K562 (cell line): ENCODE data around the gene EIF2S2. TPM values are rescaled to one million over a fixed set of nuclear protein-coding genes. Genes with fewer than 3 reads are reported as not detected.

Experiments used
- ATAC-seq: fragments of 200-7000 bp; cut with Tn5 transposase; 3 replicates; pipeline ENCODE4 v1.9.1; 2020; ENCODE audit warnings: moderate library complexity
- BruUV-seq: library from RNA; stranded (reverse); fragments of 400-500 nt; replicated peaks from 2 replicates; lab custom pipeline; 2021; lab: Mats Ljungman, UMichigan
- CTCF ChIA-PET: fragments of 300-600 bp; formaldehyde crosslinking; extraction: SDS; loops from one replicate; lab custom pipeline; 2021; ENCODE audit warnings: low intra/inter-chr PET ratio; lab: Yijun Ruan, JAX
- POLR2A ChIA-PET: fragments of 300-600, 350-650 bp; sonication (Branson Sonifier 250); formaldehyde crosslinking; extraction: SDS; loops from one replicate; lab custom pipeline; 2021; ENCODE audit warnings: antibody characterized with exemption, inconsistent platforms; lab: Yijun Ruan, JAX
- DNase-seq, 4 experiments: peaks; one replicate each; pipeline versions ENCODE4 v3.0.0 to v3.0.0-alpha.2; 2011 to 2018; ENCODE audit warnings: low spot score in 3 of 4, mixed read lengths in 3 of 4; ENCODE audit errors: extremely low read depth in 1 of 4
- FAIRE-seq: peaks from 2 replicates; lab custom pipeline; 2011; peaks lifted over from hg19 to GRCh38; lab: Jason Lieb, UNC
- H2AFZ ChIP-seq: 2 replicates; pipeline ENCODE4 v1.6.0; 2011; ENCODE audit warnings: low read depth, low read length, control low read depth, inconsistent platforms
- H3K27ac ChIP-seq: fragments of 200-600 bp; 3 replicates; pipeline ENCODE4 v1.8.0; 2011; ENCODE audit warnings: low read depth, mild to moderate bottlenecking, control low read depth, inconsistent platforms, low read length, moderate library complexity, mixed read lengths; ENCODE audit errors: extremely low read depth
- H3K27me3 ChIP-seq, 2 experiments: fragments of 300-600 bp in 1 of 2; 2 replicates in 1 of 2; 3 replicates in 1 of 2; pipeline versions ENCODE4 v1.6.0 to v1.8.0; 2011; ENCODE audit warnings: inconsistent platforms in 2 of 2, low read length in 2 of 2, mild to moderate bottlenecking in 1 of 2, mixed read lengths in 1 of 2, moderate library complexity in 1 of 2; ENCODE audit not compliant: control insufficient read depth in 2 of 2, insufficient read depth in 2 of 2
- H3K36me3 ChIP-seq: fragments of 300-600 bp; 3 replicates; pipeline ENCODE4 v1.8.0; 2011; ENCODE audit warnings: mild to moderate bottlenecking, low read length, inconsistent platforms; ENCODE audit not compliant: control insufficient read depth, insufficient read depth
- H3K4me1 ChIP-seq, 2 experiments: fragments of 200-600 bp in 1 of 2; replicated peaks in 1 of 2; 2 replicates in 1 of 2; 3 replicates in 1 of 2; pipeline versions ENCODE4 v1.5.1 to v1.8.0; 2011; ENCODE audit warnings: inconsistent platforms in 2 of 2, low read length in 2 of 2, mild to moderate bottlenecking in 1 of 2, mixed read lengths in 1 of 2, moderate library complexity in 1 of 2; ENCODE audit not compliant: control insufficient read depth in 2 of 2, insufficient read depth in 2 of 2
- H3K4me2 ChIP-seq: 2 replicates; pipeline ENCODE4 v1.6.1; 2011; ENCODE audit warnings: low read length, control low read depth, inconsistent platforms, mixed read lengths; ENCODE audit not compliant: insufficient read depth
- H3K4me3 ChIP-seq: fragments of 200-600 bp; sonication (generic), shearing (Covaris generic); 2 replicates; pipeline ENCODE4 v1.5.1; 2016; ENCODE audit warnings: control low read depth, inconsistent platforms
- H3K79me2 ChIP-seq: fragments of 200-600 bp; 3 replicates; pipeline ENCODE4 v1.8.0; 2011; ENCODE audit warnings: low read length, inconsistent platforms; ENCODE audit not compliant: control insufficient read depth, insufficient read depth
- H3K9ac ChIP-seq, 2 experiments: 2 replicates each; pipeline versions ENCODE4 v1.6.0 to v1.6.1; 2011; ENCODE audit warnings: low read depth in 2 of 2, low read length in 2 of 2, control low read depth in 1 of 2, inconsistent platforms in 1 of 2, mild to moderate bottlenecking in 1 of 2, mixed read lengths in 1 of 2; ENCODE audit not compliant: insufficient read depth in 1 of 2
- H3K9me1 ChIP-seq: one replicate; pipeline ENCODE4 v1.6.0; 2011; ENCODE audit warnings: inconsistent platforms, mild to moderate bottlenecking, low read length, moderate library complexity; ENCODE audit not compliant: control insufficient read depth, insufficient read depth
- H3K9me3 ChIP-seq: replicated peaks from 2 replicates; pipeline ENCODE4 v1.5.1; 2011; ENCODE audit warnings: low read depth, low read length, inconsistent platforms; ENCODE audit not compliant: control insufficient read depth, insufficient read depth
- H4K20me1 ChIP-seq: replicated peaks from 2 replicates; pipeline ENCODE4 v1.6.1; 2011; ENCODE audit warnings: low read length, inconsistent platforms, mixed read lengths; ENCODE audit not compliant: control insufficient read depth, insufficient read depth
- ARID3A ChIP-seq: IDR thresholded peaks from 2 replicates; pipeline ENCODE4 v1.6.1; 2012; ENCODE audit warnings: low read depth, low read length, improper control_type of control experiment, borderline replicate concordance
- CEBPG ChIP-seq, 3 experiments: fragments of 200-800 bp in 1 of 3; sonication (Bioruptor generic) in 1 of 3; sonication (generic) in 1 of 3; formaldehyde crosslinking in 1 of 3; IDR thresholded peaks in 2 of 3; conservative IDR thresholded peaks in 1 of 3; 2 replicates each; pipeline versions ENCODE4 v1.6.1 to v1.8.0; 2016 to 2022; ENCODE audit warnings: missing compliant biosample characterization in 2 of 3, missing genetic modification characterization in 2 of 3, mild to moderate bottlenecking in 1 of 3, missing genetic modification reagents in 1 of 3
- MCM3 ChIP-seq: fragments of 450-650 bp; IDR thresholded peaks from 2 replicates; pipeline ENCODE4 v1.6.1; 2016
- PML ChIP-seq: IDR thresholded peaks from 2 replicates; pipeline ENCODE4 v1.6.1; 2012; ENCODE audit warnings: low read length, inconsistent platforms
- RBM25 ChIP-seq: fragments of 200-400 bp; formaldehyde crosslinking; IDR thresholded peaks from 2 replicates; pipeline ENCODE4 v1.6.1; 2018; ENCODE audit warnings: low read length, low read depth, moderate library complexity; ENCODE audit not compliant: severe bottlenecking
- SPI1 ChIP-seq: IDR thresholded peaks from 2 replicates; pipeline ENCODE4 v1.6.1; 2011; ENCODE audit warnings: low read depth, low read length, control low read depth, borderline replicate concordance
- ZFPM2 ChIP-seq: fragments of 250-450 bp; sonication (Bioruptor Pico); IDR thresholded peaks from 2 replicates; pipeline ENCODE4 v1.5.1; 2022; ENCODE audit warnings: mild to moderate bottlenecking
- ZNF121 ChIP-seq: sonication (generic); formaldehyde crosslinking; conservative IDR thresholded peaks from 2 replicates; pipeline ENCODE4 v1.8.0; 2022; ENCODE audit warnings: missing genetic modification reagents
- ZNF277 ChIP-seq: fragments of 250-450 bp; sonication (Bioruptor Pico); IDR thresholded peaks from 2 replicates; pipeline ENCODE4 v1.8.0; 2022; ENCODE audit warnings: inconsistent platforms, mild to moderate bottlenecking, moderate library complexity, borderline replicate concordance
- ZNF780A ChIP-seq: fragments of 250-450 bp; sonication (Bioruptor Pico); IDR thresholded peaks from 2 replicates; pipeline ENCODE4 v1.5.0; 2021; ENCODE audit warnings: mild to moderate bottlenecking
- WGBS: fragments of 100-300 bp; shearing (Covaris generic); methylation state at CpG from one replicate; pipeline ENCODE4 v1.1.6; 2016; ENCODE audit warnings: low coverage, mixed read lengths; ENCODE audit not compliant: insufficient coverage; ENCODE audit errors: missing lambda C conversion rate; 5-methylcytosine and 5-hydroxymethylcytosine counted together
- in situ Hi-C: fragments of 300-500 bp; cut with MboI; formaldehyde crosslinking; loops from 4 replicates; pipeline ENCODE4 v1.15.0; 2018; ENCODE audit warnings: inconsistent platforms, mixed read lengths
- intact Hi-C: fragments of 100-400 bp; cut with micrococcal nuclease; formaldehyde crosslinking; loops from 2 replicates; pipeline ENCODE4 v1.14.2; 2022
- polyA plus RNA-seq, 8 experiments: library from polyadenylated mRNA; depleted of rRNA in 4 of 8; stranded (reverse) in 5 of 8; unstranded in 3 of 8; fragments of >200 nt; fragmentation: Nextera tagmentation in 2 of 8; fragmentation: Illumina TruSeq in 1 of 8; extraction: Ambion mirVana in 2 of 8; extraction: Trizol in 1 of 8; gene quantifications; 2 replicates each; pipeline versions ENCODE4 v1.2.1 to v1.2.3, GENCODE V29; 2011 to 2014; ENCODE audit warnings: inconsistent platforms in 1 of 8, missing spikeins in 1 of 8
- total RNA-seq, 7 experiments: library from RNA; depleted of rRNA in 6 of 7; stranded (reverse); fragments of >200 nt in 6 of 7; fragmentation: Illumina TruSeq in 2 of 7; extraction: Trizol in 2 of 7; gene quantifications; 2 replicates each; pipeline versions ENCODE4 v1.2.1 to v1.2.3, GENCODE V29; 2011 to 2021; ENCODE audit warnings: low replicate concordance in 1 of 7

The EIF2S2 gene
- total and polyA plus RNA-seq, 9 of the 15 experiments (the other 6 are each of a cell fraction or from before 2014, with no cell fraction given), result 79.7 to 220 (median 154) TPM

- 0% methylated on average over 1 of the region's 1 CpG for WGBS
- no peak for DNase-seq
- no peaks in the 10 kb centered on the region for H3K9me3 ChIP-seq
- H3K9ac ChIP-seq, result no peak overlapping the region
- FAIRE-seq, result no peak
- peak; percentile 64; the same call in 1 of the 2 replicates for TF ChIP-seq SPI1
- TF ChIP-seq ZNF277 (CRISPR knock-in tag), result no peak
- H3K27ac ChIP-seq, result no peak overlapping the region
- H3K4me3 ChIP-seq, result no peak overlapping the region
- H3K36me3 ChIP-seq, result no peaks in the 10 kb centered on the region
- no peak for ATAC-seq
- no peak overlapping the region for H3K4me2 ChIP-seq
- no peaks in the 10 kb centered on the region for H3K9me1 ChIP-seq
- ChIA-PET CTCF (no interaction called here), POLR2A (no interaction called here)
- H4K20me1 ChIP-seq, result no peaks in the 10 kb centered on the region
- H3K4me1 ChIP-seq, result peaks cover 4 to 6% of the 10 kb centered on the region in 2 experiments; a peak in 2 of 5 replicates
- H3K79me2 ChIP-seq, result no peaks in the 10 kb centered on the region
- in situ Hi-C loops (no loop called here), intact Hi-C loops (loop anchor here (1.0 kb wide), 1 partner anchor 48 kb away; no protein-coding TSS in a partner anchor)
- no peak overlapping the region for H2AFZ ChIP-seq
- BruUV-seq, result no TSS peak
- H3K27me3 ChIP-seq, result no peaks in the 10 kb centered on the region
These were observed 30.1 kb upstream of the EIF2S2 start for GRCh38 chr20:34142121-34142520.

GRCh38 chr20:34141293-34141692, 29.2 kb upstream of the EIF2S2 start:
- ChIA-PET POLR2A (no interaction called here), CTCF (no interaction called here)
- in situ Hi-C loops, result no loop called here
- no peaks in the 10 kb centered on the region for H4K20me1 ChIP-seq
- no peak overlapping the region for H2AFZ ChIP-seq
- H3K27ac ChIP-seq, result no peak overlapping the region
- TF ChIP-seq MCM3, result no peak
- TF ChIP-seq PML, result no peak
- TF ChIP-seq ARID3A, result no peak
- no peak for TF ChIP-seq CEBPG (CRISPR knock-in tag; IDR thresholded peaks at IDR 0.05)
- peak; percentile 25 to 26; a peak in 1 of 4 replicates for TF ChIP-seq CEBPG (tag; conservative IDR thresholded peaks at IDR 0.05 in 1 of 2, IDR thresholded peaks at IDR 0.05 in 1 of 2)
- peak; percentile 57 for TF ChIP-seq RBM25
- no peak for TF ChIP-seq ZNF780A (CRISPR knock-in tag)
- no peak for TF ChIP-seq ZFPM2 (CRISPR knock-in tag)
- peak; percentile 56 for TF ChIP-seq ZNF121 (CRISPR knock-in tag)
- no TSS peak for BruUV-seq
- H3K9me3 ChIP-seq, result no peaks in the 10 kb centered on the region
- WGBS, result 6% methylated on average over 2 of the region's 2 CpGs
- DNase-seq, result no peak
- no peak overlapping the region for H3K4me3 ChIP-seq
- FAIRE-seq, result no peak
- no peak for ATAC-seq
- no peaks in the 10 kb centered on the region for H3K79me2 ChIP-seq
- H3K4me2 ChIP-seq, result no peak overlapping the region
- H3K9ac ChIP-seq, result no peak overlapping the region
- no peaks in the 10 kb centered on the region for H3K36me3 ChIP-seq
- H3K9me1 ChIP-seq, result no peaks in the 10 kb centered on the region
- H3K4me1 ChIP-seq, result peaks cover 7 to 8% of the 10 kb centered on the region in 2 experiments; a peak in 4 of 5 replicates
- intact Hi-C loops, result no loop called here
- H3K27me3 ChIP-seq, result no peaks in the 10 kb centered on the region
